Measurements from ENCODE around the gene TRIAP1. TPM values are rescaled to one million over a fixed set of nuclear protein-coding genes. Genes with fewer than 3 reads are reported as not detected.

The TRIAP1 gene
- total and polyA plus RNA-seq, 2 donors (not counting 3 experiments of a cell fraction or from before 2014, with no cell fraction given): 26.1 to 46.0 TPM

DNA sequence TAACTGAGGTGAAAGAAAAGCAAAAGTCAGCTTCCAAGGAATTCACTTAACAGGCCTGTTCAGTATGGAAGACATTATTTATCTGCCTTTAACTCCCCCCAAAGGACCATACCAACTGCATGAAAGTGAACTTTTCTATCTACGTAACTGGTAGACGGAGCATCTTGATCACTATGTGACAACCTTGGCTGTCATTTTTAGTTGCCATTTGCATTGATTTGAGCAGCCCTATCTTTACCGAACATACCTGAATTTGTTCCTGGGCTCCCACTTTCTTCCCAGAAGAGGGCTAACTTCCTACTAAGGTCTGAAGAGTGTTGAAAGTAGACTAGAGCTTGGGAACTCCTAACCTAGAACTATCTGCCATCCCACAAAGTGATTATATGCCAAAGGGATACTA, 14.0 kb upstream of the TRIAP1 start:
- BruUV-seq (replicated peaks): no TSS peak
- intact Hi-C loops (cut with micrococcal nuclease): no loop called here
- Histone ChIP-seq H3K4me3 (replicated peaks in 1 of 3; ENCODE audit: insufficient read depth in 1 of 3, low read depth in 1 of 3, low read length in 3 of 3) (no peak overlapping the region), H3K36me3 (ENCODE audit: control insufficient read depth in 2 of 2, extremely low read depth in 1 of 2, insufficient read depth in 2 of 2, low read length in 2 of 2) (peaks cover 35 to 50% of the 10 kb centered on the region in 2 experiments), H3K79me2 (ENCODE audit: control insufficient read depth, insufficient read depth, low read length) (peaks cover 15% of the 10 kb centered on the region), H3K9me3 (replicated peaks; ENCODE audit: control insufficient read depth, insufficient read depth, low read length) (no peaks in the 10 kb centered on the region), H3K9me1 (replicated peaks; ENCODE audit: control insufficient read depth, extremely low read depth, insufficient read depth, low read length) (no peaks in the 10 kb centered on the region), H2AFZ (ENCODE audit: low read depth, low read length) (no peak overlapping the region), H3K27ac (ENCODE audit: insufficient read depth, low read depth, low read length) (no peak overlapping the region), H3K4me2 (ENCODE audit: insufficient read depth, low read length) (no peak overlapping the region), H3K4me1 (ENCODE audit: control insufficient read depth, extremely low read depth, insufficient read depth, low read length) (no peaks in the 10 kb centered on the region), H3K27me3 (ENCODE audit: control insufficient read depth in 2 of 2, insufficient read depth in 2 of 2, low read length in 2 of 2) (no peaks in the 10 kb centered on the region), H3K9ac (replicated peaks; ENCODE audit: extremely low read depth, insufficient read depth, low read length) (no peak overlapping the region), H4K20me1 (replicated peaks; ENCODE audit: control insufficient read depth, extremely low read depth, insufficient read depth, low read length) (no peaks in the 10 kb centered on the region)
- CTCF ChIA-PET: no interaction called here
- DNase-seq (ENCODE audit: low read depth, low spot score) (no peak), FAIRE-seq (peak; percentile 21)
- dilution Hi-C loops (cut with MboI; ENCODE audit: extremely low pct_ligation_motif_present, low sequenced_read_pairs): no loop called here
- POLR2A ChIA-PET: interaction anchor here (0.7 kb wide), 1 partner anchor 125 kb away, joined by 6 read pairs; no protein-coding TSS in a partner anchor
- TF ChIP-seq POLR2A (IDR thresholded peaks at IDR 0.05; ENCODE audit: low read depth, low read length) (no peak), FOS (IDR thresholded peaks at IDR 0.05; ENCODE audit: borderline replicate concordance, insufficient read depth, low read length) (no peak), GATA2 (IDR thresholded peaks at IDR 0.05; ENCODE audit: insufficient read depth, insufficient read length, low read depth, low read length) (no peak), EZH2 (IDR thresholded peaks at IDR 0.05; ENCODE audit: borderline replicate concordance, low read depth, low read length, severe bottlenecking) (no peak), JUN (IDR thresholded peaks at IDR 0.05; ENCODE audit: borderline replicate concordance, insufficient read depth, insufficient read length, low read depth) (no peak), MYC (IDR thresholded peaks at IDR 0.05; ENCODE audit: low read depth, low read length) (no peak), POLR2AphosphoS5 (IDR thresholded peaks at IDR 0.05; ENCODE audit: insufficient read depth, low read depth, low read length) (no peak)
- TF ChIP-seq, protein P1, sequence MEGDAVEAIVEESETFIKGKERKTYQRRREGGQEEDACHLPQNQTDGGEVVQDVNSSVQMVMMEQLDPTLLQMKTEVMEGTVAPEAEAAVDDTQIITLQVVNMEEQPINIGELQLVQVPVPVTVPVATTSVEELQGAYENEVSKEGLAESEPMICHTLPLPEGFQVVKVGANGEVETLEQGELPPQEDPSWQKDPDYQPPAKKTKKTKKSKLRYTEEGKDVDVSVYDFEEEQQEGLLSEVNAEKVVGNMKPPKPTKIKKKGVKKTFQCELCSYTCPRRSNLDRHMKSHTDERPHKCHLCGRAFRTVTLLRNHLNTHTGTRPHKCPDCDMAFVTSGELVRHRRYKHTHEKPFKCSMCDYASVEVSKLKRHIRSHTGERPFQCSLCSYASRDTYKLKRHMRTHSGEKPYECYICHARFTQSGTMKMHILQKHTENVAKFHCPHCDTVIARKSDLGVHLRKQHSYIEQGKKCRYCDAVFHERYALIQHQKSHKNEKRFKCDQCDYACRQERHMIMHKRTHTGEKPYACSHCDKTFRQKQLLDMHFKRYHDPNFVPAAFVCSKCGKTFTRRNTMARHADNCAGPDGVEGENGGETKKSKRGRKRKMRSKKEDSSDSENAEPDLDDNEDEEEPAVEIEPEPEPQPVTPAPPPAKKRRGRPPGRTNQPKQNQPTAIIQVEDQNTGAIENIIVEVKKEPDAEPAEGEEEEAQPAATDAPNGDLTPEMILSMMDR (IDR thresholded peaks at IDR 0.05; ENCODE audit: extremely low read depth in 1 of 2, insufficient read depth in 1 of 2, low read depth in 1 of 2, low read length in 2 of 2): no peak
- TF ChIP-seq, protein P2, sequence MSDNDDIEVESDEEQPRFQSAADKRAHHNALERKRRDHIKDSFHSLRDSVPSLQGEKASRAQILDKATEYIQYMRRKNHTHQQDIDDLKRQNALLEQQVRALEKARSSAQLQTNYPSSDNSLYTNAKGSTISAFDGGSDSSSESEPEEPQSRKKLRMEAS (IDR thresholded peaks at IDR 0.05; ENCODE audit: insufficient read depth, insufficient read length): no peak
